IPS-15b (cell line): Measurements from ENCODE around the gene MLLT6.
"Not testable (repeated sequence)": the region's sequence is repeated elsewhere in the genome, so short reads cannot be mapped to it uniquely, and the experiment has no call there.

Experiments
- H3K27me3 ChIP-seq: one replicate; pipeline ENCODE4 v1.6.1; 2013; ENCODE audit warnings: low read length; ENCODE audit not compliant: control insufficient read depth, insufficient read depth
- H3K36me3 ChIP-seq: one replicate; pipeline ENCODE4 v1.6.1; 2013; ENCODE audit warnings: low read length; ENCODE audit not compliant: control insufficient read depth, insufficient read depth
- H3K4me1 ChIP-seq: one replicate; pipeline ENCODE4 v1.6.1; 2013; ENCODE audit warnings: mild to moderate bottlenecking, low read length; ENCODE audit not compliant: control insufficient read depth, insufficient read depth
- H3K4me3 ChIP-seq: one replicate; pipeline ENCODE4 v1.5.1; 2013; ENCODE audit warnings: low read depth, low read length
- H3K9ac ChIP-seq: one replicate; pipeline ENCODE4 v1.6.1; 2013; ENCODE audit warnings: low read depth, mild to moderate bottlenecking, low read length
- H3K9me3 ChIP-seq: one replicate; pipeline ENCODE4 v1.6.1; 2013; ENCODE audit warnings: mild to moderate bottlenecking, low read length; ENCODE audit not compliant: control insufficient read depth, insufficient read depth

MLLT6 gene

DNA sequence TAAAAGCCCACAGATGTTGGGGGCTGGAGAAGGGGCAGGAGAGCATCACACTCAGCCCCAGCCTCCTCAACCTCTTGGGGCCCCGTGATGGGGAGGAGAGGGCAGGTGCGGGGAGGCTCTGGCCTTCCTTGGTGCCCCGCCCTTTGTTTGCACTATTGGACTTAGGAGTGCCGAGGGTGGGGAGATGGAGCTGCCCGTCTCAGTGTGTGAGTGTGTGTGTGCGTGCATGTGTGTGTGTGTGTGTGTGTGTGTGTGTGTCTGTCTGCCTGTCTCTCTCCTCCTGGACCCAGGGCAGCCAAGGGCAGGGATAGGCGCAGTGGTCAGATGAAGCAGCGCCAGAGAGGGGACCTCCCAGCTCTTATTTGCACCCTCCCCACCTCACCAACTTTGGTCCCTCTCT lies 21.1 kb downstream of the MLLT6 start:
- H3K9me3 ChIP-seq, H3K4me1 ChIP-seq: not testable (repeated sequence)

DNA sequence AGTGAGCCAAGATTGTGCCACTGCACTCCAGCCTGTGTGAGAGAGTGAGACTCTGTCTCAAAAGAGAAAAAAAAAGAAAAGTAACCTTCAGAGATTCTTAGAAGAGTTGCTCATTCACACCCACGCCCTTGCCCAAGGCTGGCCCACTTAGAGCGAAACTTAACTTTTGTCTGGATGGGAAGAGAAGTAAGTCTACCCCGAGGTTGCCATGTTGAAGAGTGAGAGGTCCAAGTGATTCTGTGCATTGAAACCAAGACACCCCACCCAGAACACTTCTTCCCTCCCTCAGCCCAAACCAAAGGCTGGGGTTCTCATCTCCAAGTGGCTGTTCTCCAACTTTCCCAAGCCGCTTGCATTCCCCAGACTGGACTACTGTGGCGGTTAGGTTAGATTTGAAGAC lies 22.7 kb downstream of the MLLT6 start:
- H3K9ac ChIP-seq = no peak overlapping the region

More for the DNA sequence above, 21.1 kb downstream of the MLLT6 start:
- not testable (repeated sequence) for H3K36me3 ChIP-seq, H3K9ac ChIP-seq, H3K4me3 ChIP-seq
- H3K27me3 ChIP-seq = peaks cover 27% of the 10 kb centered on the region

DNA sequence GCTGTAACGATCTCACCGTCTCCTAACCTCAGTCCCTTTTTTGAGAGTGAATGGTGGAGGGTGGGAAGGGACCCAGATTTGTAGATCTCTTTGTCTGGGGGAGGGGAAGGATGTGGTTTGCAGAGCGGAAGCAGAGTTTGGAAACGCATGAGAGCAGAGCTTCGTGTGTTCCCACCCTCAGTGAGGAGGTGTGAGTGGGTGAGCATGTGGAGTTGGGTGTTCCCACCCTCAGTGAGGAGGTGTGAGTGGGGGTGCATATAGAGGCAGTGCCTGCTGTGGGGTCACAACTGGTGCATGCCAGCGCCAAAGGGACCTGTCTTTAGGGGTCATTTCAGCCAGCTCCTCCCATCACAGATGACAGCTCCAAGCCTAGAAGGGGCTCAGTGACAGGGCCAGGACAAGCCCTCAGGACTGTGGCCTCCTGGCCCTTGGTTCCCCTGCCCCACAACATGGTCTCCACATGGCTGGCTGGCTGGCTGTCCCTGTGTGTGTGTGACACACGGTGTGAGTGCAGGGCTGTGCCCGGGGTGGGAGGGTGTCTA lies 23.3 kb downstream of the MLLT6 start:
- H3K9ac ChIP-seq = no peak overlapping the region
- no peak overlapping the region for H3K4me3 ChIP-seq
- H3K36me3 ChIP-seq = peaks cover 5% of the 10 kb centered on the region
- no peaks in the 10 kb centered on the region for H3K4me1 ChIP-seq
- H3K27me3 ChIP-seq = peaks cover 19% of the 10 kb centered on the region
- H3K9me3 ChIP-seq = no peaks in the 10 kb centered on the region

More for the DNA sequence above, 22.7 kb downstream of the MLLT6 start:
- no peak overlapping the region for H3K4me3 ChIP-seq
- H3K27me3 ChIP-seq = peaks cover 19% of the 10 kb centered on the region
- H3K4me1 ChIP-seq = no peaks in the 10 kb centered on the region
- no peaks in the 10 kb centered on the region for H3K9me3 ChIP-seq
- no peaks in the 10 kb centered on the region for H3K36me3 ChIP-seq

DNA sequence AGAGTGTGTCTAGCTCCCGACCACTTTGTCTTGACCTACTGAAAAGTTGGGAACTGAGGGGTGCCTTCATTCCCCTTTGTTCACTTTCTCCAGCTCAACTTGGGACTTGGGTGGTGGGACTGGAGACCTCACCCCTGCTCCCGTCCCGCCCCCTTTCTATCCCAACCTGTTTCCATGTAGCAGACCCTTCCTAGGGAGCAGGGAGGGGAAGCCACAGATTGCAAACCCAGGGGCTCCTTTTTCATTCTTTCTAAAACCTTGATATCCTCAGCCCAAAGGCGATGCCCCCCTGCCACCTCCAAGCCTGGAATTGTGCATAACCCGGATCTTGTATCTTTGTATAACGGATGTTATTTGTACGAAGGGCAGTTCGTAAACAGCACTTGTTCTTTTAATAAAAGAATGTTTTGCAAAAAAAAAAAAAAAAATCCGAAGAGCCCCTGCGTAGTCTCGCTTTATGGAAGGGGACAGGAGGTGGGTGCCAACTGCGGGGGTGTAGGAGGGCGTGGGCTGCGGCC lies 24.4 kb downstream of the MLLT6 start:
- Histone ChIP-seq H3K9ac (peak overlapping the region; percentile 54), H3K36me3 (peaks cover 5% of the 10 kb centered on the region), H3K27me3 (peaks cover 19% of the 10 kb centered on the region), H3K9me3 (no peaks in the 10 kb centered on the region), H3K4me1 (no peaks in the 10 kb centered on the region), H3K4me3 (peak overlapping the region; percentile 54)

DNA sequence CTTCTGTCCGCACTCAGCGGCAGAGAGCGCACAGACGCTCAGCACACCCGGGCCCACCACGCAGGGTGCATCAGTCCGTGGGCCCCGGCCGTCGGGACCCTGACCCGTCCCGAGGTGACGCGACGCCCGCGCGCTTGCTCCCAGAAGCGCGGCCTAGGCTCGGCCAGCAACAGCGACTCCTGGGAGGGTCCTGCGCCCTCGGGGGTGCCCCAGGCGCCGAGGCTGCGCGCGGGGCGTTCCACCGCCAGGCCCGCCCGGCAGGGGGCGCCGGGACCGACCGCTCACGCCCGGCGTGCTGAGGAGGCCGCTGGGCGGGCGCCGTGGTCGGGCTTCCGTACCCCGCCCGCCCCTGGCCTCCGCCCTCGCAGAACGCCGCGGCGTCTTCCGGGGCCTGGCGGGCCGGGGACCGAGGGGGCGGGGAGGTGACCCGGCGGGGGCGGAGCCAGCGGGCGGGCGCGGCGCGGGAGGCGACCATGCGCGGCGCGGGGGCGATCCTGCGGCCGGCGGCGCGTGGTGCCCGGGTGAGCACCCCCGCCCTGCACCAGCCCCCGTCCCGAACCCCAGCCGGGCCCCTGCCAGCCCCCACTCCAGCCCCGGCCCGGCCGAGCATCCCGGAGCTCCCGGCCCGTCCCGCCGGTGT lies 24.9 kb downstream of the MLLT6 start, which contains the start of gene CISD3:
Gene CISD3 (plus strand): TSS at position 456 of the 640 bp plus-strand sequence. CDS start 18 bp downstream, at position 474.
- no peaks in the 10 kb centered on the region for H3K4me1 ChIP-seq
- peak within 1 kb of the TSS; percentile 88 for H3K4me3 ChIP-seq
- H3K9me3 ChIP-seq = no peaks in the 10 kb centered on the region
- peak within 1 kb of the TSS; percentile 89 for H3K9ac ChIP-seq
- peaks cover 19% of the 10 kb centered on the region for H3K27me3 ChIP-seq
- H3K36me3 ChIP-seq = peaks cover 5% of the 10 kb centered on the region

DNA sequence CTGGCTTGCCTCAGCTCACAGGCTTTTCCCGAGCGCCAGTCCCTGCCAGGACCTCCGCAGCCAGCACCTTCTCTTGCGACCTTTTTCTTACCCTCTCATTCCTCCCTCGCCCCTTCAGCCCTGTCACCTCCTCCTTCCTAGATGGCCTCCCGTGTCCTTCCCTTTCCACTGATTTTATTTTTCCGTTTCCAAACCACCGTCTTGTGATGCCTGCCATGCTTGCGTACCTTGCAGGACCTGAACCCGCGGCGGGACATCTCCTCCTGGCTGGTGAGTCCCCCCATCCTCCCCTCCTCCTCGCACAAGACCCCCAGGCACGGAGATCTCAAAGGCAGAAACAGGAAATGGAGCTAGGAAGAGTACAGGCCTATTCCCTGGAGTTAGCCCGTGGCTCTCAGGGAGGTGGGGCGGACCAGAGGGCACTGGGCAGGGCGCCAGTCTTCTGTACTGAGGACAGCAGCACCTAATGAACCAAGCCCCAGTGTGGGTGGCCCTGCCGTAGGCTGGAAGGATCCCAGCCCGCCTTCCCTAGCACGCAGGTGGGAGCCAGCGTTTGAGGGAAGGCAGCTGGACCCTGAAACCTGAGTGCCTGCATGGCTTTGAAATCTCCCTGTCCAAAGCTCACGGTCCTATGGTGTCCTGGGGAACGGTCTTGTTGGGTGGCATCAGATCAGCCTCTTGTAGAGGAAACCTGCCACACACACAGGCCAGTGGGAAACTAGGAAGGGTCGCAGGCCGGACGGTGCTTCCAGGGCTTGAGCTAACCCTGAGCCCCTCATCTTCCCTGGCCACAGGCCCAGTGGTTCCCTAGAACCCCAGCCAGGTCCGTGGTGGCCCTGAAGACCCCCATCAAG lies 25.7 kb downstream of the MLLT6 start:
- Histone ChIP-seq H3K4me1 (no peaks in the 10 kb centered on the region), H3K9ac (peak overlapping the region; percentile 89), H3K4me3 (peak overlapping the region; percentile 88), H3K9me3 (no peaks in the 10 kb centered on the region), H3K27me3 (peaks cover 19% of the 10 kb centered on the region), H3K36me3 (peaks cover 13% of the 10 kb centered on the region)

DNA sequence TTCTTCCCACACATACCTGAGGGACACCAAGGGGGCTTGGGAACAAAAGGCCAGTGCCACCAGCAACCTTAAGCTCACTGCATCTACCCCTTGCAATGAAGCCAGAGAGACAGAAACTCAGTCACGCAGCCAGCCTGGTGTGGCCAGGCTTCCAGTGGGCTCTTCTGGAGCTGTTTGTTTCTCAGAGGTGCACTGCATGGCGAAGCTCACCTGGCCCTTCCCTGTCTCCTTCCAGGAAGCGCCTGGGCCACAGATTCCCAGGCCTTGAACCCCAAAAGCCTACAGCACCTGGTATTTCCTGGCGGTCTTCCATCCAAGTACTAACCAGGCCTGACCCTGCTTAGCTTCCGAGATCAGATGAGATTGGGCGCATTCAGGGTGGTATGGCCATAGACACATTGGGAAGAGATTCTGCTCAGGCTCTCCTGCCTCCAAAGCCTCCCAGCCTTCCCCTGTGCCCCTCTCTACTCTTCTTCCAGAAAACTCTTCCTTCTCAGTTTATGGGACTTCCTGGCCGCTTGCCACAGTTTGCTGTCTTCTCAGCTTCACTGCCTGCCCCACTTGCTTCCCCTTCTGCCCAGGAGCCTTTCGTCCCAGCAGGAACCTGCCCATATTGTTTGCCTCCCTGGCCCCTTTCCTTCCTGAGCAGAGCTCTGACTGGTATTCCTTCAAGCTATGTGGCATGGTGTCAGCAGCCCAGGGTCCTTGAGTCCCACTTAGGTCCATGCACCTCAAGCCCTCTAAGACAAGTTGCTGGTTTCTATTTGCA lies 26.6 kb downstream of the MLLT6 start:
- Histone ChIP-seq H3K36me3 (peaks cover 17% of the 10 kb centered on the region), H3K27me3 (peaks cover 19% of the 10 kb centered on the region), H3K9ac (peak overlapping the region; percentile 18), H3K4me3 (peak overlapping the region; percentile 88), H3K9me3 (no peaks in the 10 kb centered on the region), H3K4me1 (no peaks in the 10 kb centered on the region)

DNA sequence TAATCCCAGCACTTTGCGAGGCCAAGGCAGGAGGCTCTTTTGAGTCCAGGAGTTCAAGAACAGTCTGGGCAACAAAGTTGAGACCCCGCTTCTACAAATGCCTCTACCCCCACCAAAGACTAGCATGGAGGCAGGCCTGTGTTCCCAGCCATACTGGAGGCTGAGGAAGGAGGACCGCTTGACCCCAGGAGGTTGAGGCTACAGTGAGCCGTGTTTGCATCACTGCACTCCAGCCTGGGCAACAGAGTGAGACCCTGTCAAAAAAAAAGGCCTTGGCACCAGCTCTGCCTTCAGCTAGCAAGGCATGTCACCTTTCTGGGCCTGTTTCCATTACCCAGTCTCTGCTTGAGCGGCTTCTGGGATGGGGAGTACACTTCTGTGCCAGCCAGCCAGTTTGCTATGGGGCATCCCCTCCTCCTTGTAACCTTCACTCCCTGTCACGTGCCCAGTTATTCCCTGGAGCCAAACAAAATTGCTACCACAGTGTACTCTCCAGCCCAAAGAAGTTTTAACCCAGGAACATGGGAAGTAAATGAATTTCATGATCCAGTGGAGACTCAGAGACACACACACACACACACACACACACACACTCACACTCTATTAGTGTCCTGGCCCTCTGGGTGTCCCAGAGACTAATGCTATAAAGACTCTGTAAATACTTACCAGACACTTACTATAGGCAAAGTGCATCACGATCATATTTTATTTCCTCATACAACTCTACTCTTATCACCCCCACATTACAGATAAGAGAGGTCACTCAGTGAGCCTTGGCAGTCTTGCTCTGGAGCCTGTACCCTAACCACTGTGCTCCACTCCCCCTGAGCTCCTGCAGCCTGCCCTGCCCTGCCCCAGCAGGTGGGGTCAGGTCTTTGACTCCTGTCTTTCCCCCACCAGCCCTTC lies 27.6 kb downstream of the MLLT6 start:
- Histone ChIP-seq H3K36me3 (peaks cover 17% of the 10 kb centered on the region), H3K9me3 (no peaks in the 10 kb centered on the region), H3K4me3 (no peak overlapping the region), H3K9ac (no peak overlapping the region), H3K27me3 (peaks cover 19% of the 10 kb centered on the region), H3K4me1 (no peaks in the 10 kb centered on the region)

DNA sequence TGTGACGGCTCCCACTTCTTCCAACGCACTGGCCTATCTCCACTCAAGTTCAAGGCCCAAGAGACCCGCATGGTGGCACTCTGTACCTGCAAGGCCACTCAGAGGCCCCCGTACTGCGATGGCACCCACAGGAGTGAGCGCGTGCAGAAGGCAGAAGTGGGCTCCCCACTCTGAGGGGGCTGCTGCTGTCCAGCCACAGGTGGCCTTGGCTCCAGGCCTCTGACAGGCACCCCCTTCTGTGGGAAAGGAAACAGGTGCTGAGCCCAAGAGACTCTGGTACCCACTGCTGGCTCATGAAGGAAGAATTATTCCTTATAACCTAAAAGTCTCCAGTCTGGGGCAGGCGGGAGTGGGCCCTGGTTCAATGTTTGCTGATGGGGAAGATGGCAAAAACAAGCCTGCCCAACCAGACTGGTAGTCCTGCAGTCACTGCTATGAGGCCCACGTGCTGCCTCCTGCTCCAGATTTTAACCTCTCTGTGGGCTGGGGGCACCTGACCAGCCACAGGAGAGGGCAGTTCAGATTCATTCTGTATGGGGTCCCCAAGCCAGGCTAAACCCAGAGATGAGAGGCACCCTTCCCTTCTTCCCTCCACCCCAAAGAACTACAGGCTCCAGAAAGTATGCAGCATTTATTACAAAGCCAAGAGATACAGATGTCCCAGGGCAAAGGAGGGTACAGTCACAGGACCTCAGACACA lies 28.4 kb downstream of the MLLT6 start:
- peaks cover 24% of the 10 kb centered on the region for H3K36me3 ChIP-seq
- H3K4me1 ChIP-seq = no peaks in the 10 kb centered on the region
- H3K9me3 ChIP-seq = no peaks in the 10 kb centered on the region
- H3K4me3 ChIP-seq = no peak overlapping the region
- H3K9ac ChIP-seq = no peak overlapping the region
- H3K27me3 ChIP-seq = peaks cover 13% of the 10 kb centered on the region
